MM.1S (cell line): ENCODE results near the gene SIRPA.

Experiments used
- DNase-seq: peaks from one replicate; pipeline ENCODE4 v3.0.0-alpha.2; 2015
- H2AFZ ChIP-seq: fragments of 300-600 bp; sonication (generic); 2 replicates; pipeline ENCODE4 v1.6.0; 2016; ENCODE audit warnings: antibody characterized with exemption, low read length
- H3F3A ChIP-seq: fragments of 300-600 bp; sonication (generic); 2 replicates; pipeline ENCODE4 v1.6.1; 2016; ENCODE audit warnings: mild to moderate bottlenecking, antibody characterized with exemption, low read length, moderate library complexity, mixed read lengths; ENCODE audit not compliant: insufficient read depth
- H3K27ac ChIP-seq: fragments of 300-600 bp; sonication (generic); 2 replicates; pipeline ENCODE4 v1.5.1; 2016; ENCODE audit warnings: mild to moderate bottlenecking, low read length
- H3K27me3 ChIP-seq: fragments of 300-600 bp; sonication (generic); replicated peaks from 2 replicates; pipeline ENCODE4 v1.6.0; 2016; ENCODE audit warnings: low read length; ENCODE audit not compliant: insufficient read depth
- H3K36me3 ChIP-seq: fragments of 300-600 bp; sonication (generic); replicated peaks from 2 replicates; pipeline ENCODE4 v1.6.1; 2016; ENCODE audit warnings: mild to moderate bottlenecking, low read length, mixed read lengths; ENCODE audit not compliant: insufficient read depth
- H3K4me1 ChIP-seq: fragments of 300-600 bp; sonication (generic); 2 replicates; pipeline ENCODE4 v1.6.1; 2016; ENCODE audit warnings: low read length, mixed read lengths
- H3K4me2 ChIP-seq: fragments of 300-600 bp; sonication (generic); 2 replicates; pipeline ENCODE4 v1.6.0; 2016; ENCODE audit warnings: low read depth, low read length
- H3K4me3 ChIP-seq: fragments of 300-600 bp; sonication (generic); 2 replicates; pipeline ENCODE4 v1.5.1; 2016; ENCODE audit warnings: low read length, mixed read lengths
- H3K79me2 ChIP-seq: fragments of 300-600 bp; sonication (generic); 2 replicates; pipeline ENCODE4 v1.6.1; 2016; ENCODE audit warnings: mixed run types, low read length, mixed read lengths
- H3K9ac ChIP-seq: fragments of 300-600 bp; sonication (generic); 2 replicates; pipeline ENCODE4 v1.6.1; 2016; ENCODE audit warnings: low read length, mixed read lengths
- H3K9me2 ChIP-seq: fragments of 300-600 bp; sonication (generic); replicated peaks from 2 replicates; pipeline ENCODE4 v1.6.1; 2016; ENCODE audit warnings: mild to moderate bottlenecking, low read length, mixed read lengths; ENCODE audit not compliant: insufficient read depth
- H3K9me3 ChIP-seq: fragments of 300-600 bp; sonication (generic); replicated peaks from 2 replicates; pipeline ENCODE4 v1.6.1; 2016; ENCODE audit warnings: mild to moderate bottlenecking, low read length, mixed read lengths; ENCODE audit not compliant: insufficient read depth
- H4K20me1 ChIP-seq: fragments of 300-600 bp; sonication (generic); 2 replicates; pipeline ENCODE4 v1.6.1; 2016; ENCODE audit warnings: mild to moderate bottlenecking, low read length, moderate library complexity, mixed read lengths; ENCODE audit not compliant: insufficient read depth
- CTCF ChIP-seq: fragments of 300-600 bp; sonication (generic); IDR thresholded peaks from 2 replicates; pipeline ENCODE4 v1.5.1; 2016; ENCODE audit warnings: antibody characterized with exemption, low read length, mixed read lengths
- EZH2 ChIP-seq: fragments of 300-600 bp; sonication (generic); optimal IDR thresholded peaks from 2 replicates; pipeline ENCODE3; 2017; ENCODE audit warnings: low read depth, mild to moderate bottlenecking, antibody characterized with exemption, low read length, mixed read lengths
- EZH2phosphoT487 ChIP-seq: fragments of 300-600 bp; sonication (generic); IDR thresholded peaks from 2 replicates; pipeline ENCODE4 v1.6.1; 2018; ENCODE audit warnings: antibody characterized with exemption, low read length

Gene SIRPA

DNA sequence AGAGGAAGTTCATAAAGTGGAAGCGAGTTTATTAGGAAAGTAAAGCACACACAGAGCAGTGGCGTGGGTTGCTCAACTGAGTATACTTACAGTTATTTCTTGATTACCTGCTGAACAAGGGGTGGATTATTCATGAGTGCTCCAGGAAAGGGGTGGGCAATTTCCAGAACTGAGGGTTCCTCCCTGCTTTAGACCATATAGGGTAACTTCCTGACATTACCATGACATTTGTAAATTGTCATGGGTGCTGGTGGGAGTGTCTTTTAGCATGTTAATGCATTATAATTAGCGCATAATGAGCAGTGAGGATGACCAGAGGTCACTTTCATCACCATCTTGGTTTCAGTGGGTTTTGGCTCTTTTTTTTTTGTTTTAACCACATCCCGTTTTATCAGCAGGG, 68.9 kb downstream of the SIRPA start:
- no peak overlapping the region for H3K27ac ChIP-seq
- H3K79me2 ChIP-seq, result no peaks in the 10 kb centered on the region
- H3K27me3 ChIP-seq, result no peaks in the 10 kb centered on the region
- TF ChIP-seq EZH2phosphoT487, result no peak
- TF ChIP-seq EZH2, result no peak
- no peak for TF ChIP-seq CTCF
- H3K36me3 ChIP-seq, result no peaks in the 10 kb centered on the region
- no peak overlapping the region for H3K4me2 ChIP-seq
- no peaks in the 10 kb centered on the region for H3K9me2 ChIP-seq
- no peak for DNase-seq
- H3K4me1 ChIP-seq, result no peaks in the 10 kb centered on the region; the same call in 1 of the 2 replicates
- no peak overlapping the region for H3K4me3 ChIP-seq
- no peak overlapping the region for H2AFZ ChIP-seq
- no peaks in the 10 kb centered on the region for H3K9me3 ChIP-seq
- no peak overlapping the region for H3K9ac ChIP-seq
- H3F3A ChIP-seq, result no peaks in the 10 kb centered on the region
- H4K20me1 ChIP-seq, result no peaks in the 10 kb centered on the region

GRCh38 chr20:1964659-1965405, 69.6 kb downstream of the SIRPA start:
- Histone ChIP-seq H3K4me2 (peak overlapping the region; percentile 89), H3F3A (no peaks in the 10 kb centered on the region), H3K36me3 (no peaks in the 10 kb centered on the region), H3K4me3 (peak overlapping the region; percentile 56; the same call in 1 of the 2 replicates), H4K20me1 (no peaks in the 10 kb centered on the region), H3K9me2 (no peaks in the 10 kb centered on the region), H3K27me3 (no peaks in the 10 kb centered on the region), H3K9me3 (no peaks in the 10 kb centered on the region), H2AFZ (peak overlapping the region; percentile 94), H3K79me2 (no peaks in the 10 kb centered on the region), H3K27ac (no peak overlapping the region), H3K9ac (peak overlapping the region; percentile 41; the same call in 1 of the 2 replicates), H3K4me1 (no peaks in the 10 kb centered on the region; the same call in 1 of the 2 replicates)
- DNase-seq, result no peak
- TF ChIP-seq EZH2phosphoT487 (no peak), EZH2 (no peak), CTCF (no peak)

GRCh38 chr20:1965520-1966351, 70.5 kb downstream of the SIRPA start:
- Histone ChIP-seq H4K20me1 (no peaks in the 10 kb centered on the region), H3K9me3 (no peaks in the 10 kb centered on the region), H3K9me2 (no peaks in the 10 kb centered on the region), H3K79me2 (no peaks in the 10 kb centered on the region), H3K9ac (peak overlapping the region; percentile 41; the same call in 1 of the 2 replicates), H3K27ac (no peak overlapping the region), H2AFZ (peak overlapping the region; percentile 94), H3K4me2 (peak overlapping the region; percentile 89), H3K4me3 (peak overlapping the region; percentile 56), H3K4me1 (no peaks in the 10 kb centered on the region; the same call in 1 of the 2 replicates), H3K36me3 (no peaks in the 10 kb centered on the region), H3F3A (no peaks in the 10 kb centered on the region), H3K27me3 (no peaks in the 10 kb centered on the region)
- TF ChIP-seq EZH2, result no peak
- peak; percentile 96 for TF ChIP-seq CTCF
- peak; percentile 82 for DNase-seq
